CD14-positive monocyte (primary cell): ENCODE measurements around the gene CDKAL1. TPM values are rescaled to one million over a fixed set of nuclear protein-coding genes. Genes with fewer than 3 reads are reported as not detected.

Experiments
- DNase-seq, 3 donors: peaks; one replicate each; pipeline ENCODE4 v3.0.0-alpha.2; 2011 to 2022
- H2AFZ ChIP-seq: 2 replicates; pipeline ENCODE4 v1.6.0; 2012; ENCODE audit warnings: mild to moderate bottlenecking, low read depth, low read length, inconsistent platforms; ENCODE audit not compliant: insufficient read depth, poor library complexity, severe bottlenecking
- H3K27ac ChIP-seq, 2 donors: 1 replicate in 1 of 2; 2 replicates in 1 of 2; pipeline ENCODE4 v1.5.1; 2012 to 2013; ENCODE audit warnings: low read length in 2 of 2, control low read depth in 1 of 2, inconsistent platforms in 1 of 2, low read depth in 1 of 2, mild to moderate bottlenecking in 1 of 2
- H3K27me3 ChIP-seq, 2 donors: one replicate each; pipeline versions ENCODE4 v1.6.0 to v1.6.1; 2011 to 2013; ENCODE audit warnings: low read length in 2 of 2; ENCODE audit not compliant: control insufficient read depth in 2 of 2, insufficient read depth in 2 of 2
- H3K36me3 ChIP-seq, 2 donors: replicated peaks in 1 of 2; 1 replicate in 1 of 2; 2 replicates in 1 of 2; pipeline versions ENCODE4 v1.5.1 to v1.6.1; 2012 to 2013; ENCODE audit warnings: low read length in 2 of 2, control low read depth in 1 of 2, inconsistent platforms in 1 of 2, mild to moderate bottlenecking in 1 of 2; ENCODE audit not compliant: insufficient read depth in 2 of 2, control insufficient read depth in 1 of 2
- H3K4me1 ChIP-seq, 2 donors: 1 replicate in 1 of 2; 2 replicates in 1 of 2; pipeline versions ENCODE4 v1.5.1 to v1.6.1; 2012 to 2013; ENCODE audit warnings: low read length in 2 of 2, control low read depth in 1 of 2, inconsistent platforms in 1 of 2, mild to moderate bottlenecking in 1 of 2, moderate library complexity in 1 of 2; ENCODE audit not compliant: insufficient read depth in 2 of 2, control insufficient read depth in 1 of 2
- H3K4me2 ChIP-seq: replicated peaks from 2 replicates; pipeline ENCODE3; 2012; ENCODE audit warnings: low read length, moderate library complexity, mild to moderate bottlenecking; ENCODE audit not compliant: poor library complexity, severe bottlenecking; ENCODE audit errors: extremely low read depth
- H3K4me3 ChIP-seq, 3 experiments: fragments of 200-600 bp in 1 of 3; sonication (generic) in 1 of 3; replicated peaks in 1 of 3; 1 replicate in 2 of 3; 2 replicates in 1 of 3; pipeline ENCODE4 v1.5.1; 2011 to 2013; ENCODE audit warnings: low read length in 3 of 3, mild to moderate bottlenecking in 3 of 3, control low read depth in 2 of 3, low read depth in 2 of 3, inconsistent platforms in 1 of 3, moderate library complexity in 1 of 3
- H3K79me2 ChIP-seq: 2 replicates; pipeline ENCODE4 v1.6.0; 2012; ENCODE audit warnings: mild to moderate bottlenecking, control low read depth, inconsistent platforms, low read length, moderate library complexity; ENCODE audit not compliant: insufficient read depth
- H3K9ac ChIP-seq: 2 replicates; pipeline ENCODE4 v1.6.0; 2017; ENCODE audit warnings: low read length, mild to moderate bottlenecking; ENCODE audit not compliant: insufficient read depth, poor library complexity, severe bottlenecking
- H3K9me3 ChIP-seq, 2 donors: replicated peaks in 1 of 2; 1 replicate in 1 of 2; 2 replicates in 1 of 2; pipeline versions ENCODE4 v1.5.1 to v1.6.1; 2012 to 2013; ENCODE audit warnings: low read length in 2 of 2, control low read depth in 1 of 2; ENCODE audit not compliant: control insufficient read depth in 1 of 2, insufficient read depth in 1 of 2
- H4K20me1 ChIP-seq: 2 replicates; pipeline ENCODE4 v1.6.0; 2012; ENCODE audit warnings: mild to moderate bottlenecking, low read length, control low read depth, moderate library complexity; ENCODE audit not compliant: insufficient read depth
- H3K27ac Mint-ChIP-seq, 7 donors: one replicate each; pipeline ENCODE4 v1.8.0; 2020; ENCODE audit warnings: mild to moderate bottlenecking in 7 of 7, mixed read lengths in 7 of 7, moderate library complexity in 6 of 7, inconsistent platforms in 2 of 7
- H3K27me3 Mint-ChIP-seq, 3 donors: one replicate each; pipeline ENCODE4 v1.8.0; 2021 to 2022; ENCODE audit warnings: low read depth in 3 of 3, mild to moderate bottlenecking in 3 of 3, mixed read lengths in 3 of 3, moderate library complexity in 3 of 3, inconsistent platforms in 1 of 3
- H3K36me3 Mint-ChIP-seq, 2 donors: one replicate each; pipeline ENCODE4 v1.8.0; 2020; ENCODE audit warnings: mixed read lengths in 2 of 2, inconsistent platforms in 1 of 2, mild to moderate bottlenecking in 1 of 2
- H3K4me1 Mint-ChIP-seq: one replicate; pipeline ENCODE4 v1.8.0; 2020; ENCODE audit warnings: mild to moderate bottlenecking, mixed read lengths
- H3K4me3 Mint-ChIP-seq, 2 donors: one replicate each; pipeline ENCODE4 v1.8.0; 2020; ENCODE audit warnings: mild to moderate bottlenecking in 2 of 2, mixed read lengths in 2 of 2, moderate library complexity in 1 of 2
- H3K9me3 Mint-ChIP-seq, 7 donors: one replicate each; pipeline ENCODE4 v1.8.0; 2020 to 2022; ENCODE audit warnings: mixed read lengths in 7 of 7, mild to moderate bottlenecking in 6 of 7, moderate library complexity in 6 of 7, inconsistent platforms in 2 of 7
- WGBS: methylation state at CpG from one replicate; pipeline ENCODE4 v1.1.5; 2013; ENCODE audit warnings: missing lambda C conversion rate; ENCODE audit not compliant: insufficient coverage; 5-methylcytosine and 5-hydroxymethylcytosine counted together
- intact Hi-C, 2 donors: fragments of 100-400 bp; cut with micrococcal nuclease; formaldehyde crosslinking; loops; one replicate each; pipeline versions ENCODE4 v1.15.0 to v1.15.1; 2023
- polyA plus RNA-seq, 3 donors: library from polyadenylated mRNA; depleted of rRNA in 1 of 3; unstranded in 2 of 3; stranded (reverse) in 1 of 3; fragments of 300-500 nt in 2 of 3; fragments of >200 nt in 1 of 3; fragmentation: Illumina TruSeq in 2 of 3; gene quantifications; 1 replicate in 2 of 3; 2 replicates in 1 of 3; pipeline ENCODE4 v1.2.3, GENCODE V29; 2012 to 2021
- TF ChIP-seq, protein P1 (sequence below): fragments of 200-600 bp; IDR thresholded peaks from one replicate; pipeline ENCODE4 v1.8.0; 2022; ENCODE audit warnings: antibody characterized with exemption, mild to moderate bottlenecking

CDKAL1 gene
- polyA plus RNA-seq, 3 donors: 3.2 to 12.4 (median 8.3) TPM

GRCh38 chr6:20746024-20746423, 211.8 kb downstream of the CDKAL1 start:
- TF ChIP-seq, protein P1, sequence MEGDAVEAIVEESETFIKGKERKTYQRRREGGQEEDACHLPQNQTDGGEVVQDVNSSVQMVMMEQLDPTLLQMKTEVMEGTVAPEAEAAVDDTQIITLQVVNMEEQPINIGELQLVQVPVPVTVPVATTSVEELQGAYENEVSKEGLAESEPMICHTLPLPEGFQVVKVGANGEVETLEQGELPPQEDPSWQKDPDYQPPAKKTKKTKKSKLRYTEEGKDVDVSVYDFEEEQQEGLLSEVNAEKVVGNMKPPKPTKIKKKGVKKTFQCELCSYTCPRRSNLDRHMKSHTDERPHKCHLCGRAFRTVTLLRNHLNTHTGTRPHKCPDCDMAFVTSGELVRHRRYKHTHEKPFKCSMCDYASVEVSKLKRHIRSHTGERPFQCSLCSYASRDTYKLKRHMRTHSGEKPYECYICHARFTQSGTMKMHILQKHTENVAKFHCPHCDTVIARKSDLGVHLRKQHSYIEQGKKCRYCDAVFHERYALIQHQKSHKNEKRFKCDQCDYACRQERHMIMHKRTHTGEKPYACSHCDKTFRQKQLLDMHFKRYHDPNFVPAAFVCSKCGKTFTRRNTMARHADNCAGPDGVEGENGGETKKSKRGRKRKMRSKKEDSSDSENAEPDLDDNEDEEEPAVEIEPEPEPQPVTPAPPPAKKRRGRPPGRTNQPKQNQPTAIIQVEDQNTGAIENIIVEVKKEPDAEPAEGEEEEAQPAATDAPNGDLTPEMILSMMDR: no peak
- no peaks in the 10 kb centered on the region for H3K79me2 ChIP-seq
- Mint-ChIP-seq H3K4me1 (no peaks in the 10 kb centered on the region), H3K27ac (no peak overlapping the region), H3K27me3 (no peaks in the 10 kb centered on the region), H3K9me3 (peaks cover 0 to 7% (median 3%) of the 10 kb centered on the region in 7 donors), H3K36me3 (peaks cover 12 to 20% of the 10 kb centered on the region in 2 donors), H3K4me3 (no peak overlapping the region)
- no peaks in the 10 kb centered on the region for H4K20me1 ChIP-seq
- H3K4me2 ChIP-seq: no peak overlapping the region
- WGBS: no CpG with 5 or more reads among the region's 2 CpGs
- H2AFZ ChIP-seq: no peak overlapping the region
- no peak overlapping the region for H3K9ac ChIP-seq
- peaks cover 0 to 3% of the 10 kb centered on the region in 2 donors for H3K36me3 ChIP-seq
- H3K27ac ChIP-seq: no peak overlapping the region
- no peaks in the 10 kb centered on the region for H3K27me3 ChIP-seq
- intact Hi-C loops: no loop called here
- no peaks in the 10 kb centered on the region for H3K4me1 ChIP-seq
- DNase-seq: no peak
- no peaks in the 10 kb centered on the region for H3K9me3 ChIP-seq
- no peak overlapping the region for H3K4me3 ChIP-seq

GRCh38 chr6:20746805-20747558, 212.7 kb downstream of the CDKAL1 start:
- Histone ChIP-seq H3K79me2 (no peaks in the 10 kb centered on the region), H4K20me1 (no peaks in the 10 kb centered on the region), H3K36me3 (peaks cover 0 to under 1% of the 10 kb centered on the region in 2 donors), H3K4me3 (no peak overlapping the region), H3K27ac (no peak overlapping the region), H3K4me1 (no peaks in the 10 kb centered on the region), H3K27me3 (no peaks in the 10 kb centered on the region), H3K9me3 (no peaks in the 10 kb centered on the region), H3K4me2 (no peak overlapping the region), H3K9ac (no peak overlapping the region), H2AFZ (no peak overlapping the region)
- intact Hi-C loops: no loop called here
- H3K9me3 Mint-ChIP-seq: peaks cover 0 to 4% (median 0%) of the 10 kb centered on the region in 7 donors
- peaks cover 5 to 13% of the 10 kb centered on the region in 2 donors for H3K36me3 Mint-ChIP-seq
- no peaks in the 10 kb centered on the region for H3K4me1 Mint-ChIP-seq
- TF ChIP-seq, protein P1: no peak
- no peaks in the 10 kb centered on the region for H3K27me3 Mint-ChIP-seq
- 100% methylated on average over 1 of the region's 6 CpGs for WGBS
- no peak overlapping the region for H3K27ac Mint-ChIP-seq
- no peak for DNase-seq
- H3K4me3 Mint-ChIP-seq: no peak overlapping the region
